K562 (cell line): ENCODE measurements around the gene SLC22A4. TPM values are rescaled to one million over a fixed set of nuclear protein-coding genes. Genes with fewer than 3 reads are reported as not detected.

ENCODE experiments used
- DNMT1 ChIP-seq: fragments of 450-650 bp; IDR thresholded peaks from 2 replicates; pipeline ENCODE4 v1.6.1; 2016; ENCODE audit warnings: antibody characterized with exemption, mild to moderate bottlenecking
- EGR1 ChIP-seq: fragments of 450-650 bp; conservative IDR thresholded peaks from 2 replicates; pipeline ENCODE4 v1.6.1; 2017; ENCODE audit warnings: mild to moderate bottlenecking
- MAZ ChIP-seq, 2 experiments: fragments of 450-650 bp in 1 of 2; sonication (generic) in 1 of 2; formaldehyde crosslinking; IDR thresholded peaks in 1 of 2; conservative IDR thresholded peaks in 1 of 2; 2 replicates each; pipeline versions ENCODE4 v1.4.0 to v1.5.0; 2020; ENCODE audit warnings: mild to moderate bottlenecking in 1 of 2, missing genetic modification reagents in 1 of 2
- MCM2 ChIP-seq: fragments of 450-650 bp; IDR thresholded peaks from 2 replicates; pipeline ENCODE4 v1.6.1; 2017; ENCODE audit warnings: low read depth, mild to moderate bottlenecking
- MECOM ChIP-seq: fragments of 250-450 bp; sonication (Bioruptor Pico); IDR thresholded peaks from 2 replicates; pipeline ENCODE4 v1.8.0; 2022; ENCODE audit warnings: inconsistent platforms
- SAP30 ChIP-seq: fragments of 200-600 bp; sonication (generic); IDR thresholded peaks from 2 replicates; pipeline ENCODE4 v1.6.1; 2012; ENCODE audit warnings: borderline replicate concordance, low read depth, mild to moderate bottlenecking, moderate library complexity, low read length, control low read depth, inconsistent platforms; ENCODE audit not compliant: insufficient read depth, poor library complexity, severe bottlenecking
- SMARCC2 ChIP-seq: fragments of 450-650 bp; IDR thresholded peaks from 2 replicates; pipeline ENCODE4 v1.6.1; 2017; ENCODE audit warnings: antibody characterized with exemption, moderate library complexity, mild to moderate bottlenecking, low read depth
- SMARCE1 ChIP-seq: fragments of 450-650 bp; IDR thresholded peaks from 2 replicates; pipeline ENCODE4 v1.7.1; 2016; ENCODE audit warnings: mild to moderate bottlenecking
- TBP ChIP-seq: optimal IDR thresholded peaks from 2 replicates; pipeline ENCODE3; 2011; ENCODE audit warnings: low read depth, low read length, improper control_type of control experiment
- ZNF764 ChIP-seq: fragments of 250-450 bp; sonication (Bioruptor Pico); IDR thresholded peaks from 2 replicates; pipeline ENCODE4 v1.4.0; 2020; ENCODE audit warnings: low read depth, mild to moderate bottlenecking, moderate library complexity
- polyA plus RNA-seq, 8 experiments: library from polyadenylated mRNA; depleted of rRNA in 4 of 8; stranded (reverse) in 5 of 8; unstranded in 3 of 8; fragments of >200 nt; fragmentation: Nextera tagmentation in 2 of 8; fragmentation: Illumina TruSeq in 1 of 8; extraction: Ambion mirVana in 2 of 8; extraction: Trizol in 1 of 8; gene quantifications; 2 replicates each; pipeline versions ENCODE4 v1.2.1 to v1.2.3, GENCODE V29; 2011 to 2014; ENCODE audit warnings: inconsistent platforms in 1 of 8, missing spikeins in 1 of 8
- total RNA-seq, 7 experiments: library from RNA; depleted of rRNA in 6 of 7; stranded (reverse); fragments of >200 nt in 6 of 7; fragmentation: Illumina TruSeq in 2 of 7; extraction: Trizol in 2 of 7; gene quantifications; 2 replicates each; pipeline versions ENCODE4 v1.2.1 to v1.2.3, GENCODE V29; 2011 to 2021; ENCODE audit warnings: low replicate concordance in 1 of 7
- TF ChIP-seq, protein P1 (sequence below): IDR thresholded peaks from 2 replicates; pipeline ENCODE4 v1.6.1; 2012; ENCODE audit warnings: low read depth, low read length, improper control_type of control experiment, borderline replicate concordance
- TF ChIP-seq, protein P2 (sequence below): sonication (generic); formaldehyde crosslinking; IDR thresholded peaks from 2 replicates; pipeline ENCODE4 v1.8.1; 2023; ENCODE audit warnings: mild to moderate bottlenecking, missing genetic modification reagents
- TF ChIP-seq, protein P3 (sequence below): fragments of 150-350 bp; conservative IDR thresholded peaks from 2 replicates; pipeline ENCODE4 v1.6.1; 2014; ENCODE audit warnings: low read length
- TF ChIP-seq, protein P4 (sequence below): sonication (generic); formaldehyde crosslinking; IDR thresholded peaks from 2 replicates; pipeline ENCODE4 v1.9.0; 2022; ENCODE audit warnings: mild to moderate bottlenecking, missing genetic modification reagents
- TF ChIP-seq, protein P5 (sequence below): sonication (generic); formaldehyde crosslinking; IDR thresholded peaks from 2 replicates; pipeline ENCODE4 v1.8.1; 2023; ENCODE audit warnings: missing genetic modification reagents, mild to moderate bottlenecking, borderline replicate concordance

The SLC22A4 gene
- total and polyA plus RNA-seq, 9 of the 15 experiments (the other 6 are each of a cell fraction or from before 2014, with no cell fraction given), result 2.7 to 9.5 (median 6.2) TPM

DNA sequence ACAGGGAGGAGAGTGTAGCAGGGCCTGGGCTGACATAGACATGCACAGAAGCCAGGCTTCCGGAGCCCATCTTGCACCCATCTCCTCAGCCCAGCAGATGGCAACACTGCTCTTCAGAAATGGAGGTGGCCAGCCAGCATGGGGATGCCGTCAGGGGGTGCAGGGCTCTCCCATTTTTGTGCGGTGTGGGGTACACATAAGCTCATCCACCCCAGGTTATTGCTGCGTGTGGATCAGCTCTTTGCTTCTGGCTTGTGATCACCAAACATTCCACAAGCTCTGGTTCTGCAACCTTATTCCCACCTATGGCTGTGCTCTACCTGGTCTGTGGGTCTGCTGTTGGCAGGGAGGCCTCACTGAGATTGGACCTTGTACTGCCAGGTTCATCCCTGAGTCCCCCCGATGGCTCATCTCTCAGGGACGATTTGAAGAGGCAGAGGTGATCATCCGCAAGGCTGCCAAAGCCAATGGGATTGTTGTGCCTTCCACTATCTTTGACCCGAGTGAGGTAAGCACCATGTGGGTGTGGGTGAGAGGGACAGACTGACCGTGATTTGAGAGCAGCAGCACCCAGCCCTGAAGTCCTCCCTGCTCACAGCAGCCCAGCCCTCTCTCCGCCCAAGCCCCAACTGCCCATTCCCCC lies 92.6 kb downstream of the SLC22A4 start (continued):
- TF ChIP-seq SAP30 (no peak), MECOM (CRISPR knock-in tag) (no peak), TBP (no peak), DNMT1 (no peak), SMARCE1 (no peak), EGR1 (0 out of 2 replicates have a peak, but pooled peaks have one; percentile 9), MAZ (CRISPR knock-in tag; conservative IDR thresholded peaks at IDR 0.05 in 1 of 2, IDR thresholded peaks at IDR 0.05 in 1 of 2) (0 out of 4 replicates have a peak, but pooled peaks have one; percentile 35 to 36), SMARCC2 (no peak), MCM2 (no peak), ZNF764 (CRISPR knock-in tag) (no peak)
- TF ChIP-seq, protein P1, sequence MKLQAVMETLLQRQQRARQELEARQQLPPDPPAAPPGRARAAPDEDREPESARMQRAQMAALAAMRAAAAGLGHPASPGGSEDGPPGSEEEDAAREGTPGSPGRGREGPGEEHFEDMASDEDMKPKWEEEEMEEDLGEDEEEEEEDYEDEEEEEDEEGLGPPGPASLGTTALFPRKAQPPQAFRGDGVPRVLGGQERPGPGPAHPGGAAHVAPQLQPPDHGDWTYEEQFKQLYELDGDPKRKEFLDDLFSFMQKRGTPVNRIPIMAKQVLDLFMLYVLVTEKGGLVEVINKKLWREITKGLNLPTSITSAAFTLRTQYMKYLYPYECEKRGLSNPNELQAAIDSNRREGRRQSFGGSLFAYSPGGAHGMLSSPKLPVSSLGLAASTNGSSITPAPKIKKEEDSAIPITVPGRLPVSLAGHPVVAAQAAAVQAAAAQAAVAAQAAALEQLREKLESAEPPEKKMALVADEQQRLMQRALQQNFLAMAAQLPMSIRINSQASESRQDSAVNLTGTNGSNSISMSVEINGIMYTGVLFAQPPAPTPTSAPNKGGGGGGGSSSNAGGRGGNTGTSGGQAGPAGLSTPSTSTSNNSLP, result no peak
- TF ChIP-seq, protein P2, sequence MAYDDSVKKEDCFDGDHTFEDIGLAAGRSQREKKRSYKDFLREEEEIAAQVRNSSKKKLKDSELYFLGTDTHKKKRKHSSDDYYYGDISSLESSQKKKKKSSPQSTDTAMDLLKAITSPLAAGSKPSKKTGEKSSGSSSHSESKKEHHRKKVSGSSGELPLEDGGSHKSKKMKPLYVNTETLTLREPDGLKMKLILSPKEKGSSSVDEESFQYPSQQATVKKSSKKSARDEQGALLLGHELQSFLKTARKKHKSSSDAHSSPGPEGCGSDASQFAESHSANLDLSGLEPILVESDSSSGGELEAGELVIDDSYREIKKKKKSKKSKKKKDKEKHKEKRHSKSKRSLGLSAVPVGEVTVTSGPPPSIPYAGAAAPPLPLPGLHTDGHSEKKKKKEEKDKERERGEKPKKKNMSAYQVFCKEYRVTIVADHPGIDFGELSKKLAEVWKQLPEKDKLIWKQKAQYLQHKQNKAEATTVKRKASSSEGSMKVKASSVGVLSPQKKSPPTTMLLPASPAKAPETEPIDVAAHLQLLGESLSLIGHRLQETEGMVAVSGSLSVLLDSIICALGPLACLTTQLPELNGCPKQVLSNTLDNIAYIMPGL, result no peak
- TF ChIP-seq, protein P3, sequence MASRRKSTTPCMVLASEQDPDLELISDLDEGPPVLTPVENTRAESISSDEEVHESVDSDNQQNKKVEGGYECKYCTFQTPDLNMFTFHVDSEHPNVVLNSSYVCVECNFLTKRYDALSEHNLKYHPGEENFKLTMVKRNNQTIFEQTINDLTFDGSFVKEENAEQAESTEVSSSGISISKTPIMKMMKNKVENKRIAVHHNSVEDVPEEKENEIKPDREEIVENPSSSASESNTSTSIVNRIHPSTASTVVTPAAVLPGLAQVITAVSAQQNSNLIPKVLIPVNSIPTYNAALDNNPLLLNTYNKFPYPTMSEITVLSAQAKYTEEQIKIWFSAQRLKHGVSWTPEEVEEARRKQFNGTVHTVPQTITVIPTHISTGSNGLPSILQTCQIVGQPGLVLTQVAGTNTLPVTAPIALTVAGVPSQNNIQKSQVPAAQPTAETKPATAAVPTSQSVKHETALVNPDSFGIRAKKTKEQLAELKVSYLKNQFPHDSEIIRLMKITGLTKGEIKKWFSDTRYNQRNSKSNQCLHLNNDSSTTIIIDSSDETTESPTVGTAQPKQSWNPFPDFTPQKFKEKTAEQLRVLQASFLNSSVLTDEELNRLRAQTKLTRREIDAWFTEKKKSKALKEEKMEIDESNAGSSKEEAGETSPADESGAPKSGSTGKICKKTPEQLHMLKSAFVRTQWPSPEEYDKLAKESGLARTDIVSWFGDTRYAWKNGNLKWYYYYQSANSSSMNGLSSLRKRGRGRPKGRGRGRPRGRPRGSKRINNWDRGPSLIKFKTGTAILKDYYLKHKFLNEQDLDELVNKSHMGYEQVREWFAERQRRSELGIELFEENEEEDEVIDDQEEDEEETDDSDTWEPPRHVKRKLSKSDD, result no peak
- TF ChIP-seq, protein P4, sequence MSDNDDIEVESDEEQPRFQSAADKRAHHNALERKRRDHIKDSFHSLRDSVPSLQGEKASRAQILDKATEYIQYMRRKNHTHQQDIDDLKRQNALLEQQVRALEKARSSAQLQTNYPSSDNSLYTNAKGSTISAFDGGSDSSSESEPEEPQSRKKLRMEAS (CRISPR knock-in tag), result peak; percentile 56; the same call in 1 of the 2 replicates
- TF ChIP-seq, protein P5, sequence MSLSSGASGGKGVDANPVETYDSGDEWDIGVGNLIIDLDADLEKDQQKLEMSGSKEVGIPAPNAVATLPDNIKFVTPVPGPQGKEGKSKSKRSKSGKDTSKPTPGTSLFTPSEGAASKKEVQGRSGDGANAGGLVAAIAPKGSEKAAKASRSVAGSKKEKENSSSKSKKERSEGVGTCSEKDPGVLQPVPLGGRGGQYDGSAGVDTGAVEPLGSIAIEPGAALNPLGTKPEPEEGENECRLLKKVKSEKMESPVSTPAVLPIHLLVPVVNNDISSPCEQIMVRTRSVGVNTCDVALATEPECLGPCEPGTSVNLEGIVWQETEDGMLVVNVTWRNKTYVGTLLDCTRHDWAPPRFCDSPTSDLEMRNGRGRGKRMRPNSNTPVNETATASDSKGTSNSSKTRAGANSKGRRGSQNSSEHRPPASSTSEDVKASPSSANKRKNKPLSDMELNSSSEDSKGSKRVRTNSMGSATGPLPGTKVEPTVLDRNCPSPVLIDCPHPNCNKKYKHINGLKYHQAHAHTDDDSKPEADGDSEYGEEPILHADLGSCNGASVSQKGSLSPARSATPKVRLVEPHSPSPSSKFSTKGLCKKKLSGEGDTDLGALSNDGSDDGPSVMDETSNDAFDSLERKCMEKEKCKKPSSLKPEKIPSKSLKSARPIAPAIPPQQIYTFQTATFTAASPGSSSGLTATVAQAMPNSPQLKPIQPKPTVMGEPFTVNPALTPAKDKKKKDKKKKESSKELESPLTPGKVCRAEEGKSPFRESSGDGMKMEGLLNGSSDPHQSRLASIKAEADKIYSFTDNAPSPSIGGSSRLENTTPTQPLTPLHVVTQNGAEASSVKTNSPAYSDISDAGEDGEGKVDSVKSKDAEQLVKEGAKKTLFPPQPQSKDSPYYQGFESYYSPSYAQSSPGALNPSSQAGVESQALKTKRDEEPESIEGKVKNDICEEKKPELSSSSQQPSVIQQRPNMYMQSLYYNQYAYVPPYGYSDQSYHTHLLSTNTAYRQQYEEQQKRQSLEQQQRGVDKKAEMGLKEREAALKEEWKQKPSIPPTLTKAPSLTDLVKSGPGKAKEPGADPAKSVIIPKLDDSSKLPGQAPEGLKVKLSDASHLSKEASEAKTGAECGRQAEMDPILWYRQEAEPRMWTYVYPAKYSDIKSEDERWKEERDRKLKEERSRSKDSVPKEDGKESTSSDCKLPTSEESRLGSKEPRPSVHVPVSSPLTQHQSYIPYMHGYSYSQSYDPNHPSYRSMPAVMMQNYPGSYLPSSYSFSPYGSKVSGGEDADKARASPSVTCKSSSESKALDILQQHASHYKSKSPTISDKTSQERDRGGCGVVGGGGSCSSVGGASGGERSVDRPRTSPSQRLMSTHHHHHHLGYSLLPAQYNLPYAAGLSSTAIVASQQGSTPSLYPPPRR, result no peak
